K562 (cell line): ENCODE results near the gene KIF6. TPM values are rescaled to one million over a fixed set of nuclear protein-coding genes. Genes with fewer than 3 reads are reported as not detected.

Experiments used
- ASH1L ChIP-seq: fragments of 450-650 bp; IDR thresholded peaks from 2 replicates; pipeline ENCODE4 v1.6.1; 2018; ENCODE audit warnings: borderline replicate concordance, mild to moderate bottlenecking, low read depth; ENCODE audit not compliant: partially characterized antibody
- EHMT2 ChIP-seq: fragments of 450-650 bp; IDR thresholded peaks from 2 replicates; pipeline ENCODE4 v1.6.1; 2018; ENCODE audit warnings: antibody characterized with exemption
- JUNB ChIP-seq: fragments of 450-650 bp; formaldehyde crosslinking; conservative IDR thresholded peaks from 2 replicates; pipeline ENCODE4 v1.4.0; 2020; ENCODE audit warnings: mild to moderate bottlenecking
- KLF13 ChIP-seq: fragments of 450-650 bp; IDR thresholded peaks from 2 replicates; pipeline ENCODE4 v1.6.1; 2016; ENCODE audit warnings: missing genetic modification characterization, low read depth, mild to moderate bottlenecking, missing compliant biosample characterization, moderate library complexity, borderline replicate concordance
- RAD51 ChIP-seq: fragments of 450-650 bp; IDR thresholded peaks from 2 replicates; pipeline ENCODE4 v1.7.1; 2016; ENCODE audit warnings: low read depth, mild to moderate bottlenecking, borderline replicate concordance
- UBTF ChIP-seq, 2 experiments: IDR thresholded peaks; 2 replicates each; pipeline ENCODE4 v1.6.1; 2012; ENCODE audit warnings: improper control_type of control experiment in 2 of 2, low read depth in 2 of 2, low read length in 2 of 2, borderline replicate concordance in 1 of 2
- ZNF354B ChIP-seq: fragments of 250-450 bp; sonication (Bioruptor Pico); IDR thresholded peaks from 2 replicates; pipeline ENCODE4 v1.4.0; 2020
- ZNF740 ChIP-seq, 3 experiments: fragments of 200-800 bp in 1 of 3; sonication (Bioruptor generic) in 1 of 3; sonication (generic) in 1 of 3; formaldehyde crosslinking in 1 of 3; IDR thresholded peaks; 2 replicates each; pipeline versions ENCODE4 v1.6.1 to v1.8.0; 2016 to 2022; ENCODE audit warnings: mild to moderate bottlenecking in 2 of 3, missing compliant biosample characterization in 2 of 3, missing genetic modification characterization in 2 of 3, missing genetic modification reagents in 1 of 3
- polyA plus RNA-seq, 8 experiments: library from polyadenylated mRNA; depleted of rRNA in 4 of 8; stranded (reverse) in 5 of 8; unstranded in 3 of 8; fragments of >200 nt; fragmentation: Nextera tagmentation in 2 of 8; fragmentation: Illumina TruSeq in 1 of 8; extraction: Ambion mirVana in 2 of 8; extraction: Trizol in 1 of 8; gene quantifications; 2 replicates each; pipeline versions ENCODE4 v1.2.1 to v1.2.3, GENCODE V29; 2011 to 2014; ENCODE audit warnings: inconsistent platforms in 1 of 8, missing spikeins in 1 of 8
- total RNA-seq, 7 experiments: library from RNA; depleted of rRNA in 6 of 7; stranded (reverse); fragments of >200 nt in 6 of 7; fragmentation: Illumina TruSeq in 2 of 7; extraction: Trizol in 2 of 7; gene quantifications; 2 replicates each; pipeline versions ENCODE4 v1.2.1 to v1.2.3, GENCODE V29; 2011 to 2021; ENCODE audit warnings: low replicate concordance in 1 of 7

The KIF6 gene
- total and polyA plus RNA-seq, 9 of the 15 experiments (the other 6 are each of a cell fraction or from before 2014, with no cell fraction given): not detected

- no peak for TF ChIP-seq ZNF354B (CRISPR knock-in tag)
- TF ChIP-seq ASH1L: no peak
- no peak for TF ChIP-seq RAD51
- no peak for TF ChIP-seq JUNB (CRISPR knock-in tag)
- TF ChIP-seq KLF13 (tag): no peak
- no peak for TF ChIP-seq UBTF (IDR thresholded peaks at IDR 0.05; ENCODE audit: borderline replicate concordance in 1 of 2, low read depth in 2 of 2, low read length in 2 of 2)
- TF ChIP-seq EHMT2: no peak
- TF ChIP-seq ZNF740 (CRISPR knock-in tag; IDR thresholded peaks at IDR 0.05): no peak
- TF ChIP-seq ZNF740 (tag; IDR thresholded peaks at IDR 0.05): no peak
Measured at GRCh38 chr6:39688494-39688893, 36.7 kb downstream of the KIF6 start (continued).
